Measurements from ENCODE around the gene CSNK2A1.

The CSNK2A1 gene

DNA sequence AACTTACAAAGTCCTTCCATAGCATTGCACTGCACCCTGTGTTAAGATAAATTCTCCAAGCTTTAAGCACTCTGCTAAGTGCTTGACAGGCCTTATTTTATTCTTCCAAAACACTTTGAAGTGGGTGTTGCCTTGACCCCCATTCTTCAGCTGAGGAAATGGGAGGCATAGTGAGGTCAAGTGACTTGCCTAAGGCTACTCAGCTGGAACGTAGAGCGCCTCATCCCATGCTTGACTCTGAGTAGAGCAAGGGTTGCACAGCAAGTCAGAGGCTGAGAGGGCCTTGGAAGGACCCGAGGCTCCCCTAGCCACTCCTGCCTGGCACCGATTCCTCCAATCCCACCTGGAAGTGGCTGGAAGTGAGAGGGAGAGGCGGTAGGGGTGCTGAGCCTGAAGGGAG lies 19.6 kb upstream of the CSNK2A1 start:
- TF ChIP-seq, protein P1, sequence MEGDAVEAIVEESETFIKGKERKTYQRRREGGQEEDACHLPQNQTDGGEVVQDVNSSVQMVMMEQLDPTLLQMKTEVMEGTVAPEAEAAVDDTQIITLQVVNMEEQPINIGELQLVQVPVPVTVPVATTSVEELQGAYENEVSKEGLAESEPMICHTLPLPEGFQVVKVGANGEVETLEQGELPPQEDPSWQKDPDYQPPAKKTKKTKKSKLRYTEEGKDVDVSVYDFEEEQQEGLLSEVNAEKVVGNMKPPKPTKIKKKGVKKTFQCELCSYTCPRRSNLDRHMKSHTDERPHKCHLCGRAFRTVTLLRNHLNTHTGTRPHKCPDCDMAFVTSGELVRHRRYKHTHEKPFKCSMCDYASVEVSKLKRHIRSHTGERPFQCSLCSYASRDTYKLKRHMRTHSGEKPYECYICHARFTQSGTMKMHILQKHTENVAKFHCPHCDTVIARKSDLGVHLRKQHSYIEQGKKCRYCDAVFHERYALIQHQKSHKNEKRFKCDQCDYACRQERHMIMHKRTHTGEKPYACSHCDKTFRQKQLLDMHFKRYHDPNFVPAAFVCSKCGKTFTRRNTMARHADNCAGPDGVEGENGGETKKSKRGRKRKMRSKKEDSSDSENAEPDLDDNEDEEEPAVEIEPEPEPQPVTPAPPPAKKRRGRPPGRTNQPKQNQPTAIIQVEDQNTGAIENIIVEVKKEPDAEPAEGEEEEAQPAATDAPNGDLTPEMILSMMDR (IDR thresholded peaks at IDR 0.05; ENCODE audit: insufficient read depth, low read depth, low read length, missing control alignments), result no peak
- no peak for DNase-seq (ENCODE audit: low read depth)
- no peak overlapping the region for H3K4me3 ChIP-seq (ENCODE audit: low read length)

DNA sequence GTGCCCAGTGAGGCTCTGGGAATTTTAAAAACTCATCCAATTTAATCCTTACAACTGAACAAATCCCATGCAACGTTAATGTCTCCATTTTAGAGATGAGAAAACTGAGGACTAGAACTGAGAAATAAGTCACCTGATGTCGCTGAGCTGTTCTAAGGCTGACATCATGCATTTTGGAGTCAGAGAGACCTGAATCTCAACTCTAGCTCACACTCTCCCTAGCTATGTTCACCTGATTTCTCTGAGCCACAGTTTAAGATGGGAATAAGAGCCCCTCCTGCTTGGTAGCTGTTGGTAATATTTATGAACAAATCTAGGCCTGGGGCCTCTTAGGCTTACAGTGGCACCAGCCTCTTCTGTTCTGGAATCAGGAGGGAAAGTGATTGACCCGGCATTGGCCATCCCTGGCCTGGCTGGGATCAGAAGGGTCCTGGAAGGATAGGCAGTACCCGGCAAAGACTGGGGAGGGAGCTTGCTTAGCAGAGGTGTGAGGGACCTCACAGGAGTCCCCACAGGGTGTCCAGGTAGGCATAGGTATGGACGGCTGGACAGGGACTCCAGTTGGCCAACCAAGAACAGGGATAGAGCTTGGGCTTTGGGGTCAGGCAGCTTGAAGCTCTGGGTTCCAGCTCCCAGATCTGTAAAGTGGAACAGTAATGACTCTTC lies 18.8 kb upstream of the CSNK2A1 start:
- no peak for DNase-seq (ENCODE audit: low read depth)
- TF ChIP-seq, protein P1 (IDR thresholded peaks at IDR 0.05; ENCODE audit: insufficient read depth, low read depth, low read length, missing control alignments), result no peak
- H3K4me3 ChIP-seq (ENCODE audit: low read length), result no peak overlapping the region

DNA sequence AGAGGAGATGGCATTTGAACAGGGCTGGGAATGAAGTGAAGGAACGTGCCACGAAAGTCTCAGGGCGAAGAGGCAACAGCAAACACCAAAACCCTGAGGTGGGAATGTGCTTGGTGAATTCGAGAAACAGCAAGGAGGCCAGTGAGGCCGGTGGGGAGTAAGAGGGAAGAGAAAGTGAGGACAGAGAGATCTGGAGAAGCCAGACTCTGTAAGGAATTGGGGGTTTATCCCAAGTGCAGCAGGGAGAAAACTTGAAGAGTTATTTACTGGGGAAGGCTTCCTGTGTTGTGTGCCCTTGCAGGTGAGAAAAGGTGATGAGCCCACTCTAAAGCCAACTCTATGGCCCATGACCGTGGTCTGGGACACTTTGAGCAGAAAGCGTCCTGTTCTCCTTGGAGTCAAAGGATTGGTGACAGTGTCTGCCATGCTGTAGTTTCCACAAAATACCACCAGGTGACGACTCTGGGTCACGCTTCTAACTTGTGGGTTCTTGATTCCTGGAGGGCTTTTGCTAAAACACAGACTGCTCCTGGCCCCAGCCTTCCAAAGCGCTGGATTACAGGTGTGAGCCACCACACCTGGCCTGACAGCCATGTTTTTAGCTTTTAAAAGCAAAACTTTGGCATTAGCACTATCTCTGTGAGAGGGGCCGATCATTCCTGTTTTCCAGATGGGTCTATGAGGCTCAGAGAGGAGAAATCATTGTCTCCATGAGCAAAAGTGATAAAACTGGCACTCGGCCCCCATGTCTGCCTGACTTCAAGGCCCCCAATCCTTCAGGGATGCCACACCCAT lies 18.0 kb upstream of the CSNK2A1 start:
- TF ChIP-seq, protein P1 (IDR thresholded peaks at IDR 0.05; ENCODE audit: insufficient read depth, low read depth, low read length, missing control alignments), result peak; percentile 100
- peak; percentile 71 for DNase-seq (ENCODE audit: low read depth)
- H3K4me3 ChIP-seq (ENCODE audit: low read length), result no peak overlapping the region

DNA sequence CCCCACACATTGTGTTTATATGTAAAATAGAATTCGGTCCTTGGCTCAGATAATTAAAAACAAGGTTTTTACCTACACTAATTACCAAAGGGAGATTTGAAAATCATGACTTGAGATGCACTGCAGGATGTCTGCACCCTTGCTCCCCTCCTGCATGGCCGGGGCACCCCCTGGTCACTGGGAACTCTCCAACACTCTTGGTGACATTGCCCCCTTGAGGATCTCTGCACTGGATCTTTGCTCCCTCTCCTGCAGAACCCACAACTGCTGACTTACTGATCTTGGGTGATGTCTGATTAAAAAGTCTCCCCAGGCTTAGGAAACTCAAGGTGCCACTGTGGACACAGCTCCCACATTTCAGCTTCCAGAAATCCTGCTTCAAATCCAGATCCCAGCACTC lies 17.1 kb upstream of the CSNK2A1 start:
- TF ChIP-seq, protein P1 (IDR thresholded peaks at IDR 0.05; ENCODE audit: insufficient read depth, low read depth, low read length, missing control alignments), result no peak
- H3K4me3 ChIP-seq (ENCODE audit: low read length), result no peak overlapping the region
- no peak for DNase-seq (ENCODE audit: low read depth)

DNA sequence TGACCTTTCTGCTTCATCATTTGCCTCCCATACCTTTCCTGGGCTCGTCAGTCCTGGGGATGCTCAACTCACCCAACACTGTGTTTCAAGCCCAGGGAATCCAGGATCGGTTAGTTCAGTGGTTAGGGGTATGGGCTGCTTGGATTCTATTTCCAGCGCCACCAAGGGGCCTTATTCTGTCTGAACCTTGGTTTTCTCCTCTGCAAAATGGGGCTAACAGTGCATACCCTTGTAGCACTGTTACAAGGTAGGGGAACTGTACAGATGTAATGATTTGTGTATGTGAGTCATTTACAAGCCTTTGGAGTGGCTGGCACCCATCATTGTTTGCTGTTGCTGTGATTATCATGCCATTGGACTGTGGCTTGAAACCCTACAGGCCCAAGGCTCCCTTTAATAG lies 14.5 kb upstream of the CSNK2A1 start:
- H3K4me3 ChIP-seq (ENCODE audit: low read length), result no peak overlapping the region
- DNase-seq (ENCODE audit: low read depth), result no peak
- TF ChIP-seq, protein P1 (IDR thresholded peaks at IDR 0.05; ENCODE audit: insufficient read depth, low read depth, low read length, missing control alignments), result no peak

GRCh38 chr20:556984-557383 lies 13.4 kb upstream of the CSNK2A1 start:
- no peak for DNase-seq (ENCODE audit: low read depth)
- TF ChIP-seq, protein P1 (IDR thresholded peaks at IDR 0.05; ENCODE audit: insufficient read depth, low read depth, low read length, missing control alignments), result no peak
- no peak overlapping the region for H3K4me3 ChIP-seq (ENCODE audit: low read length)

Measured in epithelial cell of esophagus (primary cell).